Measurements from ENCODE around the gene RFNG.

GRCh38 chr17:82060001-82060380 is 8.4 kb upstream of the RFNG start:
- TF ChIP-seq, protein P1, sequence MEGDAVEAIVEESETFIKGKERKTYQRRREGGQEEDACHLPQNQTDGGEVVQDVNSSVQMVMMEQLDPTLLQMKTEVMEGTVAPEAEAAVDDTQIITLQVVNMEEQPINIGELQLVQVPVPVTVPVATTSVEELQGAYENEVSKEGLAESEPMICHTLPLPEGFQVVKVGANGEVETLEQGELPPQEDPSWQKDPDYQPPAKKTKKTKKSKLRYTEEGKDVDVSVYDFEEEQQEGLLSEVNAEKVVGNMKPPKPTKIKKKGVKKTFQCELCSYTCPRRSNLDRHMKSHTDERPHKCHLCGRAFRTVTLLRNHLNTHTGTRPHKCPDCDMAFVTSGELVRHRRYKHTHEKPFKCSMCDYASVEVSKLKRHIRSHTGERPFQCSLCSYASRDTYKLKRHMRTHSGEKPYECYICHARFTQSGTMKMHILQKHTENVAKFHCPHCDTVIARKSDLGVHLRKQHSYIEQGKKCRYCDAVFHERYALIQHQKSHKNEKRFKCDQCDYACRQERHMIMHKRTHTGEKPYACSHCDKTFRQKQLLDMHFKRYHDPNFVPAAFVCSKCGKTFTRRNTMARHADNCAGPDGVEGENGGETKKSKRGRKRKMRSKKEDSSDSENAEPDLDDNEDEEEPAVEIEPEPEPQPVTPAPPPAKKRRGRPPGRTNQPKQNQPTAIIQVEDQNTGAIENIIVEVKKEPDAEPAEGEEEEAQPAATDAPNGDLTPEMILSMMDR (IDR thresholded peaks at IDR 0.05), result no peak
- no peak for TF ChIP-seq POLR2A (IDR thresholded peaks at IDR 0.05)

Data from vagina (tissue), 2 donors.